Measurements from ENCODE around the gene CENATAC. TPM values are rescaled to one million over a fixed set of nuclear protein-coding genes. Genes with fewer than 3 reads are reported as not detected.

Gene CENATAC
- total RNA-seq, 3 donors from 2014 or later = 24.6 to 33.4 (median 30.9) TPM

DNA sequence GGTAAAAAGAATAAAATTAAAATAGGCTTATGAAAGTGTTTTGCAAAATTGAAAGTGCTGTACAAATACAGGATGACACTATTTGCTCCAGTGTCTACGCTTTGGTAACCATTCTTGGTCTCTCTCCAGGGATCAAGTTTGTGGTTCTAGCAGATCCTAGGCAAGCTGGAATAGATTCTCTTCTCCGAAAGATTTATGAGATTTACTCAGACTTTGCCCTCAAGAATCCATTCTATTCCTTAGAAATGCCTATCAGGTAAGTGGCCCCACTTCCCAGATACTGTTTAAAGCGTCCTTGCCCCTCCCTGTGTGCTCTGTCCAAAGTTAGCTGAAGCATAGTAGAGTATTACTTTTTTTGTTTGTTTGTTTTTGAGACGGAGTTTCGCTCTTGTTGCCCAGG lies 23.7 kb downstream of the CENATAC start:
- TF ChIP-seq, protein P1, sequence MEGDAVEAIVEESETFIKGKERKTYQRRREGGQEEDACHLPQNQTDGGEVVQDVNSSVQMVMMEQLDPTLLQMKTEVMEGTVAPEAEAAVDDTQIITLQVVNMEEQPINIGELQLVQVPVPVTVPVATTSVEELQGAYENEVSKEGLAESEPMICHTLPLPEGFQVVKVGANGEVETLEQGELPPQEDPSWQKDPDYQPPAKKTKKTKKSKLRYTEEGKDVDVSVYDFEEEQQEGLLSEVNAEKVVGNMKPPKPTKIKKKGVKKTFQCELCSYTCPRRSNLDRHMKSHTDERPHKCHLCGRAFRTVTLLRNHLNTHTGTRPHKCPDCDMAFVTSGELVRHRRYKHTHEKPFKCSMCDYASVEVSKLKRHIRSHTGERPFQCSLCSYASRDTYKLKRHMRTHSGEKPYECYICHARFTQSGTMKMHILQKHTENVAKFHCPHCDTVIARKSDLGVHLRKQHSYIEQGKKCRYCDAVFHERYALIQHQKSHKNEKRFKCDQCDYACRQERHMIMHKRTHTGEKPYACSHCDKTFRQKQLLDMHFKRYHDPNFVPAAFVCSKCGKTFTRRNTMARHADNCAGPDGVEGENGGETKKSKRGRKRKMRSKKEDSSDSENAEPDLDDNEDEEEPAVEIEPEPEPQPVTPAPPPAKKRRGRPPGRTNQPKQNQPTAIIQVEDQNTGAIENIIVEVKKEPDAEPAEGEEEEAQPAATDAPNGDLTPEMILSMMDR (IDR thresholded peaks at IDR 0.05) = no peak
- Histone ChIP-seq H3K9me3 (no peaks in the 10 kb centered on the region), H3K4me3 (no peak overlapping the region), H3K36me3 (ENCODE audit: low read depth) (no peaks in the 10 kb centered on the region), H3K4me1 (ENCODE audit: low read depth) (peaks cover 34% of the 10 kb centered on the region)
- intact Hi-C loops (cut with DNase I, micrococcal nuclease) = no loop called here
- ATAC-seq (peak; percentile 4), DNase-seq (peak in 1 of 3 donors; percentile 18)

DNA sequence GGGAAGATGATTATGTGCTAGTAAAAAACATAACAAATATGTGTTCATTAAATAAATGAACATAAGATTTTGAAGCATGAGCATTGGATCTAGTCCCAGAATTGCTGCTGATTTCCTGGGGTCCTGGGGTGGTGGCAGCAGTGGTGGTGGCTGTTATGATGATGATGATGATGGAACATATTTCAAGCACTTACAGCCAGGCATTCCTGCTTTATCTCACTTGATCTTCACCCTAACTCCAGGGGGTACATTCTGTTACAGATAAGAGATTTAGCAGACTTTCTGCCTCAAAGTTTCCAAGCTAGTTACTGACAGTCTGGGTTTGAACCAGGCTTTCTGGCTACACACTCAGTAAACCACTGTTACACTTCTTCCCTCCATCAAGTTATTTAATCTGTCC lies 25.8 kb downstream of the CENATAC start:
- intact Hi-C loops (cut with DNase I, micrococcal nuclease) = no loop called here
- Histone ChIP-seq H3K36me3 (ENCODE audit: low read depth) (no peaks in the 10 kb centered on the region), H3K4me3 (no peak overlapping the region), H3K4me1 (ENCODE audit: low read depth) (peaks cover 48% of the 10 kb centered on the region), H3K9me3 (no peaks in the 10 kb centered on the region)
- ATAC-seq (no peak), DNase-seq (no peak)
- TF ChIP-seq, protein P1 (IDR thresholded peaks at IDR 0.05) = no peak

DNA sequence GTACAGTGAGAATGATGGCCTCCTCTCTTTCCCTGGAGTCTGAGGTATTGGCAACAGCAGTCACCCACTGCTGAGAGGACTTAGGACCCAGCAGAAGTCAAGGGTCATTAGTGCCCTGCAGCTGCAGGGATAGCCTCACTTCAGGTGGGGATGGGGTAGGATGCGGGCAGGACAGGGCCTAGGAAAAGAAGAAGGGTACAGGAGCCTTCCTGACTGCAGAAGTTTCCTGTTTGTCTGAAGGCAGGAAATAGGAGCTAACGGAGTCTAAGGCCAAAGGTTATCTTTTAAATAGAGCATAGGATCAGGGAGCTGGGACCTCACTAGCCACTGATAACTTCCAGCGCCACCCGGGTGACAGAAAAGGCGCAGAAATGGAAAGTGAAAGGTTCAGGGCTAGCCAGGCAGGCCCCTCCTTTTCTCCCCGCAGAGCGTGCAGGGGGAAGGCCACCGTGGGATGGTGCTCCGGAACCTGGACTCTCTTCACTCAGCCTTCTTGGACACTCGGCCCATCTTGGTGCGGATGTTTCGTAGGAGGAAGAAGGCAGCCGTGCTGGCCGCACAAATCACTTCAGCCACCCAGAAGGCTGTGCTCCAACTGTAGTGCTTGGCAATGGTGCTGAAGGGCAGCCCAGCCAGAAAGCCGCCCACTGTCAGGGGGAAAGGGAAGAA lies 26.6 kb downstream of the CENATAC start:
- DNase-seq (no peak), ATAC-seq (no peak)
- TF ChIP-seq, protein P1 (IDR thresholded peaks at IDR 0.05) = no peak
- intact Hi-C loops (cut with DNase I, micrococcal nuclease) = no loop called here
- H3K9me3 ChIP-seq = no peaks in the 10 kb centered on the region
- H3K4me3 ChIP-seq = no peak overlapping the region
- no peaks in the 10 kb centered on the region for H3K36me3 ChIP-seq (ENCODE audit: low read depth)
- H3K4me1 ChIP-seq (ENCODE audit: low read depth) = peaks cover 53% of the 10 kb centered on the region

DNA sequence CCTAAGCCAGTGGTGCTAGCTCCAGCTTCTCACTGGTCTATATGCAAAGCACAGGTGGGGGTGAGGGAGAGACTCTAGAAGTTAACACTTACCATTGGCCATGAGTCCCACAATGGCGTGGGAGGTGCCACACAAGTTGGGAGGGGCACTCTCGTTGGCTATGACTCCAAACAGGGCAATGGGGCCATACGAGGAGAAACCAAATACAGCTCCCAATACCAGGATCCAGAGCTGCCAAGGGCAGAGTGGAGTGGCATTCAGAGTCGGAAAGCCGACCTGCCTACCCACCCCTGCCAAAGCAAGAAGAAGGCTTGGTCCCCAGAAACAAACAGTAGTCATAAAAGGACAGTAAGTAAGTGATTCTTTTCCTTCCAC lies 27.1 kb downstream of the CENATAC start:
- Histone ChIP-seq H3K36me3 (ENCODE audit: low read depth) (no peaks in the 10 kb centered on the region), H3K4me1 (ENCODE audit: low read depth) (peaks cover 51% of the 10 kb centered on the region), H3K9me3 (no peaks in the 10 kb centered on the region), H3K4me3 (no peak overlapping the region)
- intact Hi-C loops (cut with DNase I, micrococcal nuclease) = no loop called here
- no peak for DNase-seq
- TF ChIP-seq, protein P1 (IDR thresholded peaks at IDR 0.05) = no peak
- no peak for ATAC-seq

DNA sequence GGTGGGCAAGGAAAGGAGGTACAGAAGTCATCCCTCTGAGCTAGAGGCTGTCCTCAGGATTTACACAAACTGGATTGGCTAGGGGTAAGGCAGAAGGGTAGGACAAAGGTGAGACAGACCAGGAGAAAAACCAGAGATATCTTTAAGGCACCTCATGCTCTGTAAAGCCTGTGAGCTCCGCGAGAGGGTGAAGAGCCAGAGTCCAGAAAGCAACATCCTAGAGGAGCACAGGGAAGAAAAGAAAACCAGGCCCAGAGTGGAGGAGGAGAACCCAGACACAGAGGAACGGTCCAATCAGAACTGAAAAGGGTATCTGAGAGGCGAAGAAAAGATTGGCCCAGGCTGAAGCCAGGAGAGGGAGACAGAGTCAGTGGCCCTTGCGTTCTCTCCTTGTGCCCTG lies 27.6 kb downstream of the CENATAC start:
- no peaks in the 10 kb centered on the region for H3K9me3 ChIP-seq
- no peak overlapping the region for H3K4me3 ChIP-seq
- TF ChIP-seq, protein P1 (IDR thresholded peaks at IDR 0.05) = no peak
- H3K36me3 ChIP-seq (ENCODE audit: low read depth) = no peaks in the 10 kb centered on the region
- ATAC-seq (no peak), DNase-seq (no peak)
- H3K4me1 ChIP-seq (ENCODE audit: low read depth) = peaks cover 49% of the 10 kb centered on the region
- intact Hi-C loops (cut with DNase I, micrococcal nuclease) = no loop called here

Data from mucosa of descending colon (tissue), 3 donors.